Transverse colon (tissue), 4 donors: ENCODE data around the gene GPR6.

Source experiments
- EP300 ChIP-seq: sonication (generic); formaldehyde crosslinking; IDR thresholded peaks from one replicate; pipeline ENCODE4 v1.6.1; 2017; ENCODE audit warnings: antibody characterized with exemption, low read depth
- POLR2A ChIP-seq: fragments of 450-650 bp; IDR thresholded peaks from one replicate; pipeline ENCODE4 v1.6.1; 2016; ENCODE audit warnings: antibody characterized with exemption, mild to moderate bottlenecking, moderate library complexity
- POLR2AphosphoS5 ChIP-seq, 3 donors: sonication (generic); formaldehyde crosslinking; IDR thresholded peaks; one replicate each; pipeline ENCODE4 v1.6.1; 2016; ENCODE audit warnings: antibody characterized with exemption in 3 of 3
- TF ChIP-seq, protein P1 (sequence below), 5 experiments: fragments of 200-600 bp in 3 of 5; fragments of 450-650 bp in 2 of 5; sonication (generic) in 3 of 5; IDR thresholded peaks; 1 replicate in 2 of 5; 2 replicates in 3 of 5; pipeline ENCODE4 v1.5.1; 2016 to 2017; ENCODE audit warnings: antibody characterized with exemption in 5 of 5, inconsistent platforms in 3 of 5, mild to moderate bottlenecking in 2 of 5, moderate library complexity in 1 of 5

GRCh38 chr6:110020888-110021287 lies 42.8 kb downstream of the GPR6 start:
- TF ChIP-seq POLR2AphosphoS5 (IDR thresholded peaks at IDR 0.05): no peak
- TF ChIP-seq, protein P1, sequence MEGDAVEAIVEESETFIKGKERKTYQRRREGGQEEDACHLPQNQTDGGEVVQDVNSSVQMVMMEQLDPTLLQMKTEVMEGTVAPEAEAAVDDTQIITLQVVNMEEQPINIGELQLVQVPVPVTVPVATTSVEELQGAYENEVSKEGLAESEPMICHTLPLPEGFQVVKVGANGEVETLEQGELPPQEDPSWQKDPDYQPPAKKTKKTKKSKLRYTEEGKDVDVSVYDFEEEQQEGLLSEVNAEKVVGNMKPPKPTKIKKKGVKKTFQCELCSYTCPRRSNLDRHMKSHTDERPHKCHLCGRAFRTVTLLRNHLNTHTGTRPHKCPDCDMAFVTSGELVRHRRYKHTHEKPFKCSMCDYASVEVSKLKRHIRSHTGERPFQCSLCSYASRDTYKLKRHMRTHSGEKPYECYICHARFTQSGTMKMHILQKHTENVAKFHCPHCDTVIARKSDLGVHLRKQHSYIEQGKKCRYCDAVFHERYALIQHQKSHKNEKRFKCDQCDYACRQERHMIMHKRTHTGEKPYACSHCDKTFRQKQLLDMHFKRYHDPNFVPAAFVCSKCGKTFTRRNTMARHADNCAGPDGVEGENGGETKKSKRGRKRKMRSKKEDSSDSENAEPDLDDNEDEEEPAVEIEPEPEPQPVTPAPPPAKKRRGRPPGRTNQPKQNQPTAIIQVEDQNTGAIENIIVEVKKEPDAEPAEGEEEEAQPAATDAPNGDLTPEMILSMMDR (IDR thresholded peaks at IDR 0.05): no peak
- no peak for TF ChIP-seq POLR2A
- no peak for TF ChIP-seq EP300
